MM.1S (cell line): Measurements from ENCODE around the gene MMP15.

ENCODE experiments used
- CTCF ChIP-seq: fragments of 300-600 bp; sonication (generic); IDR thresholded peaks from 2 replicates; pipeline ENCODE4 v1.5.1; 2016; ENCODE audit warnings: antibody characterized with exemption, low read length, mixed read lengths
- EZH2phosphoT487 ChIP-seq: fragments of 300-600 bp; sonication (generic); IDR thresholded peaks from 2 replicates; pipeline ENCODE4 v1.6.1; 2018; ENCODE audit warnings: antibody characterized with exemption, low read length

- TF ChIP-seq EZH2phosphoT487: no peak
- no peak for TF ChIP-seq CTCF
Measured at GRCh38 chr16:58049232-58050185, 24.0 kb downstream of the MMP15 start.
